ENCODE measurements around the gene HOXB9.

- no peak for TF ChIP-seq CTCF (IDR thresholded peaks at IDR 0.05)
- no peak for TF ChIP-seq POLR2A (IDR thresholded peaks at IDR 0.05)
- no peak for TF ChIP-seq POLR2AphosphoS5 (IDR thresholded peaks at IDR 0.05)
Observed at GRCh38 chr17:48646183-48647102, 20.3 kb upstream of the HOXB9 start.
